Measurements from ENCODE around the gene CNTNAP2. TPM values are rescaled to one million over a fixed set of nuclear protein-coding genes. Genes with fewer than 3 reads are reported as not detected.
A peak's percentile ranks its signal among the peaks of the same experiment; 100 is the strongest.

Gene CNTNAP2
- total and polyA plus RNA-seq, 4 donors: 41.3 to 127 (median 67.8) TPM

DNA sequence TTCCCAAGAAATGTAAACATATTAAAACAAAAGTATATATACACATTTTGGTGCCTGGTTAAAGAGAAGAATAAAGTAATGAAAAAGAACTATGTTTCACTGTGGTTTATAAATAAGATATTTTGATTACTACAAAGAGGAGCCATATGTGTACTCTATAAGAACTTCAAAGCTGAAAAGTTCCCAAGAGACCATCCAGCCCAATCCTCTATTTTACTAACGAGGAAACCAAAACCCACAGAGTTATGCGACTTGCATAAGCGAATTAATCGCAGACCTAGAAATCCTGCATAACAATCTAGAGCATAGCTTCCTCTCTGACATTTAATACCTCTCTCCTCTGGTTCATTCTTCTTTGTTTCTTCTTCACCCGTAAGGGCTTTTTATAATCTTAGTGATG, 937.1 kb downstream of the CNTNAP2 start:
- Histone ChIP-seq H3K27me3 (ENCODE audit: control insufficient read depth, insufficient read depth, low read length) (no peaks in the 10 kb centered on the region), H3K4me3 (ENCODE audit: low read depth, low read length) (no peak overlapping the region), H3K4me1 (ENCODE audit: control insufficient read depth, insufficient read depth, low read length) (no peaks in the 10 kb centered on the region), H3K9me3 (ENCODE audit: control insufficient read depth, insufficient read depth, low read length) (no peaks in the 10 kb centered on the region), H3K36me3 (ENCODE audit: control insufficient read depth, insufficient read depth, low read length) (no peaks in the 10 kb centered on the region), H3K27ac (ENCODE audit: low read depth, low read length) (no peak overlapping the region)
- DNase-seq (ENCODE audit: low read depth in 4 of 6, low spot score in 6 of 6): no peak
- WGBS (ENCODE audit: insufficient coverage): 83% methylated on average over 3 of the region's 5 CpGs

GRCh38 chr7:147060070-147060469, 943.5 kb downstream of the CNTNAP2 start:
- Histone ChIP-seq H3K4me3 (ENCODE audit: low read depth, low read length) (no peak overlapping the region), H3K27ac (ENCODE audit: low read depth, low read length) (no peak overlapping the region), H3K4me1 (ENCODE audit: control insufficient read depth, insufficient read depth, low read length) (no peaks in the 10 kb centered on the region), H3K27me3 (ENCODE audit: control insufficient read depth, insufficient read depth, low read length) (no peaks in the 10 kb centered on the region), H3K9me3 (ENCODE audit: control insufficient read depth, insufficient read depth, low read length) (no peaks in the 10 kb centered on the region), H3K36me3 (ENCODE audit: control insufficient read depth, insufficient read depth, low read length) (no peaks in the 10 kb centered on the region)
- DNase-seq (ENCODE audit: low read depth in 4 of 6, low spot score in 6 of 6): no peak
- WGBS (ENCODE audit: insufficient coverage): 95% methylated on average over 2 of the region's 3 CpGs

DNA sequence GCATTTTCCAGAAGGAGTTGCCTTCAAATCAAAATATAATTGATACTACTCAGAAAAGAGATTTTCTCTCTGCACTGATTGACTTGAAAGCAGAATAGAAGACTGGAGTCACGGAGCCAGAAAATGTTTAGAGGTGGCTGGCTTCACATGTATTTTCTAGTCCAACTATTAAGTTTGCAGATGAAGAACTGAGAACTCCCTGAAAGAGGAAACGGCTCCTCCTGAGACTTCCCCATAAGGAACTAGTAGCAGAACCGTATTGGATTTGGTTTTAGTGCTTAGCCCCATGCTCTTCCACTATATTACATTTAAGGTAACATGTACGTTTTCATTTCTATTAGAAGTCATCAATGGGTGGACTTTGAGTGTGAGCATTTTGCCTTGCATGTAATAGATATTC, 946.3 kb downstream of the CNTNAP2 start:
- Histone ChIP-seq H3K27me3 (ENCODE audit: control insufficient read depth, insufficient read depth, low read length) (no peaks in the 10 kb centered on the region), H3K27ac (ENCODE audit: low read depth, low read length) (no peak overlapping the region), H3K36me3 (ENCODE audit: control insufficient read depth, insufficient read depth, low read length) (no peaks in the 10 kb centered on the region), H3K4me1 (ENCODE audit: control insufficient read depth, insufficient read depth, low read length) (no peaks in the 10 kb centered on the region), H3K4me3 (ENCODE audit: low read depth, low read length) (no peak overlapping the region), H3K9me3 (ENCODE audit: control insufficient read depth, insufficient read depth, low read length) (no peaks in the 10 kb centered on the region)
- WGBS (ENCODE audit: insufficient coverage): 100% methylated on average over 1 of the region's 4 CpGs
- DNase-seq (ENCODE audit: low read depth in 4 of 6, low spot score in 6 of 6): no peak

- DNase-seq (ENCODE audit: low read depth in 4 of 6, low spot score in 6 of 6): no peak
- no peaks in the 10 kb centered on the region for H3K4me1 ChIP-seq (ENCODE audit: control insufficient read depth, insufficient read depth, low read length)
- no peaks in the 10 kb centered on the region for H3K27me3 ChIP-seq (ENCODE audit: control insufficient read depth, insufficient read depth, low read length)
- no peak overlapping the region for H3K4me3 ChIP-seq (ENCODE audit: low read depth, low read length)
- no peaks in the 10 kb centered on the region for H3K36me3 ChIP-seq (ENCODE audit: control insufficient read depth, insufficient read depth, low read length)
- H3K27ac ChIP-seq (ENCODE audit: low read depth, low read length): no peak overlapping the region
- no peaks in the 10 kb centered on the region for H3K9me3 ChIP-seq (ENCODE audit: control insufficient read depth, insufficient read depth, low read length)
- no CpG with 5 or more reads among the region's 5 CpGs for WGBS (ENCODE audit: insufficient coverage)
These were observed 952.2 kb downstream of the CNTNAP2 start for GRCh38 chr7:147068842-147069241.

GRCh38 chr7:147069771-147070170, 953.2 kb downstream of the CNTNAP2 start:
- H3K4me3 ChIP-seq (ENCODE audit: low read depth, low read length): no peak overlapping the region
- H3K36me3 ChIP-seq (ENCODE audit: control insufficient read depth, insufficient read depth, low read length): no peaks in the 10 kb centered on the region
- 100% methylated on average over 1 of the region's 1 CpG for WGBS (ENCODE audit: insufficient coverage)
- no peaks in the 10 kb centered on the region for H3K4me1 ChIP-seq (ENCODE audit: control insufficient read depth, insufficient read depth, low read length)
- no peaks in the 10 kb centered on the region for H3K9me3 ChIP-seq (ENCODE audit: control insufficient read depth, insufficient read depth, low read length)
- DNase-seq (ENCODE audit: low read depth in 4 of 6, low spot score in 6 of 6): peak in 1 of 6 donors; percentile 19
- H3K27me3 ChIP-seq (ENCODE audit: control insufficient read depth, insufficient read depth, low read length): no peaks in the 10 kb centered on the region
- H3K27ac ChIP-seq (ENCODE audit: low read depth, low read length): no peak overlapping the region

- H3K4me3 ChIP-seq (ENCODE audit: low read depth, low read length): no peak overlapping the region
- H3K4me1 ChIP-seq (ENCODE audit: control insufficient read depth, insufficient read depth, low read length): no peaks in the 10 kb centered on the region
- no peak for DNase-seq (ENCODE audit: low read depth in 4 of 6, low spot score in 6 of 6)
- H3K27ac ChIP-seq (ENCODE audit: low read depth, low read length): no peak overlapping the region
- whole genome bisulfite sequencing (ENCODE audit: insufficient coverage): no CpG with 5 or more reads among the region's 1 CpG
- no peaks in the 10 kb centered on the region for H3K27me3 ChIP-seq (ENCODE audit: control insufficient read depth, insufficient read depth, low read length)
- H3K36me3 ChIP-seq (ENCODE audit: control insufficient read depth, insufficient read depth, low read length): no peaks in the 10 kb centered on the region
- H3K9me3 ChIP-seq (ENCODE audit: control insufficient read depth, insufficient read depth, low read length): no peaks in the 10 kb centered on the region
These were observed 954.3 kb downstream of the CNTNAP2 start for GRCh38 chr7:147070886-147071285.

GRCh38 chr7:147071536-147071935, 954.9 kb downstream of the CNTNAP2 start:
- H3K4me1 ChIP-seq (ENCODE audit: control insufficient read depth, insufficient read depth, low read length): no peaks in the 10 kb centered on the region
- H3K27ac ChIP-seq (ENCODE audit: low read depth, low read length): no peak overlapping the region
- H3K27me3 ChIP-seq (ENCODE audit: control insufficient read depth, insufficient read depth, low read length): no peaks in the 10 kb centered on the region
- H3K9me3 ChIP-seq (ENCODE audit: control insufficient read depth, insufficient read depth, low read length): no peaks in the 10 kb centered on the region
- no peak for DNase-seq (ENCODE audit: low read depth in 4 of 6, low spot score in 6 of 6)
- 82% methylated on average over 1 of the region's 1 CpG for WGBS (ENCODE audit: insufficient coverage)
- H3K36me3 ChIP-seq (ENCODE audit: control insufficient read depth, insufficient read depth, low read length): no peaks in the 10 kb centered on the region
- no peak overlapping the region for H3K4me3 ChIP-seq (ENCODE audit: low read depth, low read length)

GRCh38 chr7:147078312-147078711, 961.7 kb downstream of the CNTNAP2 start:
- H3K27me3 ChIP-seq (ENCODE audit: control insufficient read depth, insufficient read depth, low read length): no peaks in the 10 kb centered on the region
- H3K9me3 ChIP-seq (ENCODE audit: control insufficient read depth, insufficient read depth, low read length): no peaks in the 10 kb centered on the region
- H3K4me1 ChIP-seq (ENCODE audit: control insufficient read depth, insufficient read depth, low read length): no peaks in the 10 kb centered on the region
- no peak overlapping the region for H3K27ac ChIP-seq (ENCODE audit: low read depth, low read length)
- no CpG with 5 or more reads among the region's 3 CpGs for WGBS (ENCODE audit: insufficient coverage)
- H3K4me3 ChIP-seq (ENCODE audit: low read depth, low read length): no peak overlapping the region
- peak in 2 of 6 donors; percentile 21 to 63 for DNase-seq (ENCODE audit: low read depth in 4 of 6, low spot score in 6 of 6)
- no peaks in the 10 kb centered on the region for H3K36me3 ChIP-seq (ENCODE audit: control insufficient read depth, insufficient read depth, low read length)

GRCh38 chr7:147079083-147079482, 962.5 kb downstream of the CNTNAP2 start:
- no peaks in the 10 kb centered on the region for H3K4me1 ChIP-seq (ENCODE audit: control insufficient read depth, insufficient read depth, low read length)
- no peak for DNase-seq (ENCODE audit: low read depth in 4 of 6, low spot score in 6 of 6)
- no peaks in the 10 kb centered on the region for H3K27me3 ChIP-seq (ENCODE audit: control insufficient read depth, insufficient read depth, low read length)
- H3K9me3 ChIP-seq (ENCODE audit: control insufficient read depth, insufficient read depth, low read length): no peaks in the 10 kb centered on the region
- no peak overlapping the region for H3K4me3 ChIP-seq (ENCODE audit: low read depth, low read length)
- no peaks in the 10 kb centered on the region for H3K36me3 ChIP-seq (ENCODE audit: control insufficient read depth, insufficient read depth, low read length)
- WGBS (ENCODE audit: insufficient coverage): no CpG with 5 or more reads among the region's 5 CpGs
- H3K27ac ChIP-seq (ENCODE audit: low read depth, low read length): no peak overlapping the region

DNA sequence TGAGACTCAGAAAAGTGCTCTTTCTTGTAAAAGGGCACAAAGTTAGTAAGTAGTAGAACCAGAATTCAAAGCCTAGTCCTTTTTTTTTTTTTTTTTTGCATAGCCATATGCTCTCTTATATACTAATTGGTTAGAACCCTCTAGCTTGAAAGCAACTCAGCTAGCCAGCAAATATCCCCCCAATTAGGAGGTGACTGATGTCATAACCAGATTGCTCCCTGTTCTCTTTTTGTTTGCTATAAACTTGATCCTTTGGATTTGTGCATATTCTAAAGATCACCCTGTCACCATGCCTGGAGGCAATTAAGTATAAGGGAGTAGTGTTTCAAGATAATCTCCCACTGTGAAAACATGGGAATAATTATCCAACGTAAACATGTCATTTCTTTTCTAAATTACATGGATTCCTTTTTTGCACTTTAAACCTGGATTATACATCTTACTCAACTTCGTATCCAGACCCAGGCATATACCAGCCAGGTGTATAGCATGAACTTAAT, 963.4 kb downstream of the CNTNAP2 start:
- no CpG with 5 or more reads among the region's 2 CpGs for WGBS (ENCODE audit: insufficient coverage)
- no peak overlapping the region for H3K27ac ChIP-seq (ENCODE audit: low read depth, low read length)
- peak in 1 of 6 donors; percentile 55 for DNase-seq (ENCODE audit: low read depth in 4 of 6, low spot score in 6 of 6)
- no peaks in the 10 kb centered on the region for H3K4me1 ChIP-seq (ENCODE audit: control insufficient read depth, insufficient read depth, low read length)
- no peak overlapping the region for H3K4me3 ChIP-seq (ENCODE audit: low read depth, low read length)
- no peaks in the 10 kb centered on the region for H3K36me3 ChIP-seq (ENCODE audit: control insufficient read depth, insufficient read depth, low read length)
- no peaks in the 10 kb centered on the region for H3K27me3 ChIP-seq (ENCODE audit: control insufficient read depth, insufficient read depth, low read length)
- no peaks in the 10 kb centered on the region for H3K9me3 ChIP-seq (ENCODE audit: control insufficient read depth, insufficient read depth, low read length)
